HG03442 (cell line): ENCODE data around the gene TBXAS1.

Experiments
- ATAC-seq: cut with Tn5 transposase; IDR thresholded peaks from one replicate; pipeline ENCODE4 v1.9.1; 2021; ENCODE audit warnings: mild to moderate bottlenecking, moderate library complexity; ENCODE audit not compliant: unreplicated experiment

The TBXAS1 gene

DNA sequence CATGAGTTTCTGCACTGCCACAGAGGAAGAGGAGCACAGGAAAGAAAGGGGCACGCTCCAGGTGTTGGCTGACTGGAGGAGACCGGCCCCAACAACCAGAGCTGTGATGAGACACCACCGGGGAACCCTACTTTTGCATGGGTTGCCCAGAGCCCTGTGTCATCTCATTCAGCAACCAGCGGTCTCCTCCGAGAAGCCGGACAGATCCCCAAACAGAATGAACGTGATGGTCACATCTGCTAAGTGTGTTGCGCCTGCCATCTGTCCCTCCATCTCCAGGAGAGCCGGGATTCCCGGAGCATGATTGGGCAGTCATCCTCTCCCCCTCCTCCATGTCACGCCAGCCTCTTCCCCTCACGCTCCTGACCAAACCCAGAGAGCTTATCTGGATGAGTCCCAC, 210.8 kb downstream of the TBXAS1 start:
- ATAC-seq: no peak

DNA sequence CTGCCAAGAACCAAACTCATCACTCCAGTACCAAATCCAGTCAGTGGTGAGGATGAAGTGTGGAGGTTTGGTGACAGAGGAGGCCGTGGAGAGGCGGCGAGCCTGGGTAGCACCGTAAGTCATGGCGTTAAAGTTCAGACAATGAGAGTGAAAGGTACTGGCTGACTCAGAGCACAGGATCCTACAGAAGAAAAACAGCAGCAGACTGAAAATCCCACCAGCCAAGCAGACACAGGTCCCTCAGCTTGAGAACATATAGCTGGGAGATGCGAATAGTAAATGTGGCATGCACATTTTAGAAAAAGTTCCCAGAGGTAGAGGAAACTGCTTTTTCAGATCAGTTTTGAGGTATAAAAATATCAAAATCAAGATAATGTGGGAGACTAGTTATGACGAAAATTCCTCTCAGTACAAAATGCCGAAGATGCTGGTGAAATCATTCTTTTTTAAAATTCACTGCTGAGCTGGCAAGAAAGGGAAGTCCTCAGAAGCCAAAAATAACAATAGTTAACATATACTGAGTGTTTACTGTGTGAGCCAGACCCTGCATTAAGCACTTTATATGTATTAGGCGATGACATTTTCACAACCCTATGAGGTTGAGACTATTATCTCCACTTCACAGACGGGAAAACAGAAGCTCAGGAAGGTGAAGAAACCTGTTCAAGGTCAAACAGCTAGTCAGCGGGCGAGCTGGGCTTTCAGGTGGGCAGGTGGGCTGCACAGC, 212.8 kb downstream of the TBXAS1 start:
- ATAC-seq: no peak

DNA sequence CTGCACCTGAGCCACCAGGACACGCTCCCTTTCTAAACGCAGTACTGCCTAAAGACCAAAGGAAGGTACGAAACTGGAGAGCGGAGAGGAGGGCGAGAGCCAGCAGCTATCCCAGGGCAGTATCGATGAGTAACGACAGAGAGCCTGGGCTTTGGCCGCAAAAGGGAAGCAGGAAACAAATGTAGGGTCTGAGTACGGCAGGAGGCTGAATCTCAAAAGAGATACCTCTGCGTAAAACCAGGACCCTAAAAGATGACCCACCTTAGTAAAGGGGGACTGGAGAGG, 213.3 kb downstream of the TBXAS1 start:
- ATAC-seq: no peak

DNA sequence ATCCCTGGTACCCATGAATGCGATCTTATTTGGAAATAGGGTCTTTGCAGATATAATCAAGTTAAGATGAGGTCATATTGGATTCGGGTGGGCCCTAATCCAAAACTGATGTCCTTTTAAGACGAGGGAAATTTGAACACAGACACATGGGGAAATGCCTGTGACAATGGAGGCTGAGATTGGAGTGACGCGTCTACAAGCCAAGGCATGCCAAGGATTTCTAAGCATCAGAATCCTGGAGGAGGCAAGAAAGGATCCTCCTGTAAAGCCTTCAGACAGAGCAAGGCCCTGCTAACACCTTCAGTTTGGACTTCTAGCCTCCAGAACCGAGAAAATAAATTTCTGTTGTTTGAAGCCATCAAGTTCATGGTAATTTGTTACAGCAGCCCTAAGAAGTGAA, 215.2 kb downstream of the TBXAS1 start:
- no peak for ATAC-seq

DNA sequence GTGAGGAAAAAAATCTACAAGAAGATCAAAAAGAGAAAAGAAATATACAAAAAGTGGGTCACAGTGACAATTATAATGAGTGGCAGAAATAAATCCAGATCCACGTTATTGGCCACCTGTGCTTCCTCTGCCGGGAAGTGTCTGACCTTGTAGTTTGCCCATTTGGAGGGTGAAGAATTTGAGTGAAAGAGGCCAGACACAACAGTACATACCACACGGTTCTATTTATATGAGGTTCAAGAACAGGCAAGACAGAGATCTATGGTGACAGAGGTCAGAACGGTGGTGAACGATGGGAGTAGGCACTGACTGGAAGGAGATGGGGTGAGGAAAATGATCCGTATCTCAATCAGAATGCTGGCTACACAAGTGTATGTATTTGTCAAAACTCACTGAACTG, 216.6 kb downstream of the TBXAS1 start:
- ATAC-seq: no peak

DNA sequence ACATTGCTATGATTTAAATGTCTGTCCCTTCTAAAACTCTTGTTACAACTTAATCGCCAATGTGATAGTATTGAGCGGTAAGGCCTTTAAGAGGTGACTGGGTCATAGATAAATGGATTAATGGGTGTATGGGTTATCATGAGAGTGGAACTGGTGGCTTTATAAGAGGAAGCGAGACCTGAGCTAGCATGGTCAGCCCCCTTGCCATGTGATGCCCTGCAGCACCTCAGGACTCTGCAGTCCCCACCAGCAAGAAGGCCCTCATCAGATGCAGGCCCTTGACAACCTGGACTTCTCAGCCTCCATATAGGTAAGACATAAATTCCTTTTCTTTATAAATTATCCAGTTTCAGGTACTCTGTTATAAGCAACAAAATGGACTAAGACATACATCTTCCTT, 218.1 kb downstream of the TBXAS1 start:
- ATAC-seq: no peak

DNA sequence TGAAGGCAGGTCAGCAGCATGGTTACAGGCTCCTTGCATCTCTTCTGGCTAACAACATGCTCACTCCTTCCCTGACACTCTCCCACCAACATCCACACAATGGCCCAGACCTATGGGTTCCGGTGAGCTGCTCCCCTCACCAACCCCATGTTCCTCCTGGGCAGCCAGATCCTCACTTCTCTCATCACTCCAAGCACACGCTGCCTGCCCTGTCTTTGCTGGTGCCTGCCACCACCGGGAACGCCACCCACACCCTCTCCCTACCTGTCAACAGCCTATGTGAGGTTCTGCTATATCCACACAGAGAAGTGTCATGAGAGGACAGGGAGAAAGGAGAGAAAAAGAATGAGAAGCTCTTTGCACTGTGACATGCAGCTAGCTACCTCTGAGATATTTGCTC, 219.1 kb downstream of the TBXAS1 start:
- ATAC-seq: no peak

DNA sequence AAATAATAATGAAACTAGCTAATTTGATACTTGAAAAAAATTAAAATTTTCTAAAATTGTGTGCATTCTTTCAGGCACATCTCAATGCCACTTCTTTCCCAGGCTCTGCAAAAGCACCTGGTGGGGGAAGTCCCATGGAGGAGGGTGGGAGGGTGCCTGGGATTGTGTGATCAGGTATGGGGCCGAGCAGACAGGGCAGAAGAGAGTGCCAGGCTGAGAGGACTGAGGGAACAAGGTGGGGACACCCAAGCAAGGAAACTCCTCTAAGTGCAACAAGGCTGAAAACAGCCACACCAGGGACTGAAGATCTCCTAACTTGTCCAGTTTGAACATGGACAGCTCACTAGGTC, 219.9 kb downstream of the TBXAS1 start:
- ATAC-seq: no peak

DNA sequence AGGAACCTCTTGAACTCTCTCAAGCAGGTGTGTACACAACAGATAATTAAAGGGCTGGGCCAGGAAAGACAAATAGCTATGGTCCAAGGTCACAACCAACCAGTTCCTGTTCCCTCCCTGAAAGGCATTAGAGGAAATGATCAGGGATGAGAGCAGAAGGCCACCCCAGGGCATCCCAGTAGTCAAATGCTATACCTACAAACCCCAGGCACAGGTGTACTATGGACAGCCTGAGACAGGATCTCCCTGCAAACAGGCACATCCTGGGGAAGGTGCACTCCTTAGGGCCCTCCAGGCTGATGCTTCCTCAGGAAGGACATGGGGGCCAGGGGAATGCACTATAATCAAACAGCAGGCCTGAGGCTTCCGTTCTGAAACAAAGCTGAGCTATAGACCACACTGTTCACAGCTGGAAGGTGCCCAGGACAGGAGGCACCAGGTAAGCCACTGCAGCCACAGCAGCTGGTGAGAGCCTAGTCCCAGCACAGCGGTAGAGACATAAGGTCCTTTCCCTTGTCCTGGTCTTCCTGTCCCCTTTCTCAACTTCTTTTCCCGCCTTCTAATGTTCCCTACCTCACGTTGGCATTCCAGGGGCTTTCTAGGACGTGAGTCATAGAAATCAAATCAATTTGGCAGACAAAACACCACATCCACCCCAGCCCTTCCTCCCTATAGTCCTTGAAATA, 220.4 kb downstream of the TBXAS1 start:
- ATAC-seq: no peak

DNA sequence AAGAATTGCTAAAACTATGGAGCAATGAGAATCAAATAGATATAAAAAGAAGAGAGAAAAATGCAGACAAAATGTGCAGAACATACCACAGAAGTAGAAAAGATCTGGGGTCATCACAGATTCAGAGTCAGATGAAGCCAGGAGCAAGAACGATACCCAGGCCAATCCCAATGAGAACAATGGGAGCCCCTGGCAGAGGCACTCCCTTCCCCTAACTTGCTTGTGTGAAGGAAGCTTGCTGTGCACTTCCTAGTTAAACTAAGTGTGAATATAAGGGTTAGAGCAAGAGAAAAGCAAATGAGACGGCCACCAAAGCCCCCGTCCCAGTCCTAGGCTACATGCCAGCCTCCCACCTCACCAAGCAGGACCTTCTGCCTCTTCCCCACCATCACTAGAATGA, 221.0 kb downstream of the TBXAS1 start:
- ATAC-seq: no peak

DNA sequence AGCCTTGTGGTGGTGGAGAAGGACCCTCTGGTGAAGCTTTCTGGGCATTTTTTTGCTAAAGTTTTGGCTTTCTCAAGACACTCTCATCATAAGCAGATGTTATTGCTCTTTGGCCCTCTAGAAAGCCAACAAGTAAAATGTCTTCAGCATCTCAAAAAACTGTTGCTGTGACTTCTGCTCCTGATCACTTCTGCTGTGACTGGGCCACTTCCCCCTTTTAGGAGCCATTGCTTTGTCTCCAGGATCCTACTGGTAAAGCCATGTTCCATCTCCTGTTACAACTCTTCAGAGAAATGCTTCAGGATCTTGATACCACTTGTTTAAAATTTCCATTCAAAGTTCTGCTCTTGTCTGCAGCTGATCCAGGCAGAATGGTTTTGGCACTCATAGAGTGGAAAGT, 222.8 kb downstream of the TBXAS1 start:
- ATAC-seq: no peak

DNA sequence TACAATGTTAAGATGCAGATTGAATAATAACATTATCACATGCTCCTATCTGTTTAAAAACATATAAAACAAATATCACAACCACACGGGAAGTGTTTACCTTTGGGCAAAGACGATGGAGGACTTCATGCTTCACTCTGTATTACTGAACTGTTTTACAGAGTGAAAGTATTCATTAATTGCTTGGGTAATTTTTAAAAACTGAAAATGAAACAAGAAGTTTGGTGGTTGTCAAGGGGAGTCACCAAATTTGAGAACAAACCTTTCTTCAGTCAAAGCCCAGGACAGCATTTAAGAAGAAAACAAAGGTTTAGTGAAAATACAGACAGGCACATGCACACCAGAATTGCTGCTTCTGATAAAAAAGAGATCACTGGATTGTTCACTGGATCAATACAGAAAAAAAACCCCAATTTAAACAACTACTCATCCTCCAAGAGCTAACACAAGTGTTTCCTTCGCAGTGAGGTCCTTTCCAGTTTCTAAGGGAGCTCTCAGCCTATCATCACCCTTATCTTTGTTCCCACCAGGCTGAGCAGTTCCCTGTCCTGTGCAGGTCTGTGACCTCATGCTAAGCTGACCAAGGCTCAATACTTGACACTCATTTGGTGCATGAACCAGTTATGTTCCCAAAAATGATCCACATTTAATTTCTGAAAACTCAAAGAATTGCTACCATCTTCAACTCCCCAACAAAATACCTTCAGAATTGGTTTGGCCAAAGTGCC, 224.9 kb downstream of the TBXAS1 start:
- ATAC-seq: peak; percentile 85

DNA sequence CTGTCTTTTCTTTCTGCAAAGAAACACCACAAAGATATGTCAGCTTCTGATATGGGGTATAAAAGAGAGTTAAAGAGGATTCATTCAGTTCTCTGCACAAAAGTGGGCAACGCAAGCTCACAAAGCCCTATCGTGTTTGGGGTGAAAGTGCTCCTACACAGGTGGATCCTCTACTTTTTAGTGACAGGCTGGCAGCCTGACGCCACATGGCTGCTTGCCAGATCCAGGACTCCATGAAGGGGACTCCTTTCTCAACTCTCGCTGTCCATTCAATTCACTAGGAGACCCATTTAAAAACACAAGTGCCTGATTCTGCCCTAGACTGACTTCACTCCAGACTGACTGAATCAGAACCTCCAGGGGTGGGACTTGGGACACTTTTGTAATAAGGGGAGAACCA, 225.7 kb downstream of the TBXAS1 start:
- no peak for ATAC-seq

DNA sequence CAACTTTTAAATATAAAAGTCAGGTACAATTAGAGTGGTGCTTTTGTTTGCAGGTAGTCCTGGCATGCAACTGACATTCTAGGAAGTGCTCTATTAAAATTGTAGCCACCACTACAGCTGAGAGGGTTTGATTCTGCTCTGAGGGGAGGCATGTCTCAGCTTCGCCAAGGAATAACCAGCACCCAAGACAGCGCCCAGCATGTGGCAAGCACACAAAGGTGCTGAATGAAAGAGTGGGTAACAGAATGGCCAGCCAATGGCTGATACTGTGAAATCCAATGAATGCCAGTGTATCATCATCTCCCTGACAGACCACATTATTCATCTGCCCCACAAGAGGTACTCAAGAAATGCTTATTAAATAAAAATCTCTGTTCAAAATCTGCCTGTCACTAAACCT, 226.8 kb downstream of the TBXAS1 start:
- ATAC-seq: no peak

DNA sequence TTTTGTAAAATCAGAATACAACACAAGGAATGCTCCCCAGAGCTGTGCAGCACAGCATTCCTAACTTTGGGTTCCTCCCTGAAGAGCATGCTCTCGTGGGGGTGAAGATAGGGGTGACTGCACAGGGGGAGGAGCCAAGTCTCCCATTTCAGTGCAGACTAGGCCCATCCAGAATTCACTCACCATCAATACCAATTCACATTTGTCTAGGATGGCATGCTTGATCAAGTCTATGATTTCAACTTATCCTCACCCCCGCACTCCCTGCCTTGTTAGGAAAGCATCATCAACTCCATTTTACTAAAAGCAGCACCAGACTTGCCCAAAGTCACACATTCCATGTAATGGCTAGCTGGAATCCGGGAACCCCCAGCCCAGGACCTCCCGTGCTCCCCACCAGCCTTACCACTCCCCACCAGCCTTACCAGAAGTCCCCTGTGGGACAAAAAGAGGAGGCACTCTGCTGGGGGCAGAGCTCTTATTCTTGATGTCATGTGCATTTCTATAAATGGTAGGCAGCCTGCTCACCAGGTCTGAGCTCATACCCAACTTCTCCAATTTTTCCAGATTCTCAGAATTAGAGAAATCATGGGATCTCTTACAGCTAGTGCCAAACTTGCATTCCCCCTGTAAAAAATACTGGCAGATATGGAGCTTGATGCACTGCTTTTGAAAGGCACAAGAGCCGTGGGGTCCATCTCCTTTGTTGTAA, 227.5 kb downstream of the TBXAS1 start:
- no peak for ATAC-seq

DNA sequence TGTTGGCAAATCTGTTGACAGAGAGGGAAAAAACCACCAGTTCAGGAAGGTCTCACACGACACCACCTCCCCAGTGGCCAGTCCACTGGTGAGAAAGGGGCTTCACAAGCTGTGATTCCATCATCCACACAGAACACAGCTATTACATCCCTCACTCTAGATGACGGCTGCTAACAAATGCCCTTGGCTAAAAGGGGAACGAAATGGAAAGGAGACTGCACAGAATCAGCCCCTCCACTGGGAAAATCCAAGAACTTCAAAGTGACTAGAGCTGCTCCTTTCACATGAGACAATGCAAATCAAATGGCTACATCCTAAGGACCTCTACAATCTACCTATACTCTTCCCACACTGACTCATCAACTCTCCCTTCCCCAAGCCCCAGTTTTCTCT, 228.1 kb downstream of the TBXAS1 start:
- ATAC-seq: no peak

DNA sequence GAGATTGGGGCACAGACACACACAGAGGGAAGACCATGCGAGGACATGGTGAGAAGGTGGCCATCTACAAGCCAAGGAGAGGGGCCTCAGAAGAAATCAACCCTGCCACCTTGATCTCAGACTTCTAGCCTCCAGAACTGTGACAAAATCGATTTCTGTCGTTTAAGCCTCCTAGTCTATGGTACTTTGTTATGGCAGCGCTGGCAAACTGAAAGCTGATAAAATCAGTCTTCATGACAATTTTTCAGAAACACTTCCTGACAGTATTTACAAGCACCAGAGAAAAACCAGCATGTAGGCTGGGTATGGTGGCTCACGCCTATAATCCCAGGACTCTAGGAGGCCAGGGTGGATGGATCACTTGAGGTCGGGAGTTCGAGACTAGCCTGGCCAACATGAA, 229.5 kb downstream of the TBXAS1 start:
- ATAC-seq: no peak

DNA sequence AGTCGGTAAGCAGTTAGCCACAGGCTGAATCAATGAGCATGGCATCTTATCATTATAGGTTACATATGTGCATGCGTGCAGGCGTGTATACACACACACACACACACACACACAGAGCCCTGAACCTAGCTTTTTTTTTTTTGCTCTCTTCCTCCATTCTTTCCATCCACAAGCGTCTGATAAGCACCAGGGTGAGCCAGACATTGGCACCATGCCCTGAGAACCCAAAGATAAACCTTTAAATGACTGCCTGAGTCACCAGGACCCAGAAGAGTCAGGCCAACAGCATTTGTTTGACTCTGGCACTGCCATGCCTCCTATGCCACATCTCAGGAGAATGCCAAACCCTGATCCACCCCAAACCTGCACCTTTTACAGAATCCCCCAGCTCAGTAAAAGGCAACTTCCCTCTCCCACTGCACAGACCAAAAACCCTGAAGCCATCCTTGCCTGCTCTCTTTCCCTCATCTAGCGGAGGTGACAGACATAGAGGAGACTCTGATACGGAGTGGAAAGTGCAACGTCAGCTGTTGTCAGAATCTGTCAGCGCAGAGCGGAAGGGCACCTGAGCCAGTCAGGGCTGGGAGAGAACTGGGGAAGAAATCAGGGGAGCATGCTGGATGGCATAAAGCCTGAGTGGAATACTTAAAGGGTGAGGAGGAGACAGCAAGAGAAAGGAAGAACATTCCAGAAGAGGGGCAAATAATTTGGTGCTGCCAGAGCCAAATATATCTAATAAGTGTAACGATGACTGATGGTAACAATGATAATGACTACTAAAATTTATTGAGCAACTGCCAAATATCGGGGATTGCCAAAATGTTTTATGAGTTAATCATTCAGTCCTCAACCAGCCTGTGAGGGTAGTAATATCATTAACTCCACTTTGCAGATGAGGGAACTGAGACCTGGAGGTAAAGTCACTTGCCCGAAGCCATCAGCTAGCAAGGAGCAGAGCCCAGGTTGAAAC, 230.5 kb downstream of the TBXAS1 start:
- no peak for ATAC-seq

DNA sequence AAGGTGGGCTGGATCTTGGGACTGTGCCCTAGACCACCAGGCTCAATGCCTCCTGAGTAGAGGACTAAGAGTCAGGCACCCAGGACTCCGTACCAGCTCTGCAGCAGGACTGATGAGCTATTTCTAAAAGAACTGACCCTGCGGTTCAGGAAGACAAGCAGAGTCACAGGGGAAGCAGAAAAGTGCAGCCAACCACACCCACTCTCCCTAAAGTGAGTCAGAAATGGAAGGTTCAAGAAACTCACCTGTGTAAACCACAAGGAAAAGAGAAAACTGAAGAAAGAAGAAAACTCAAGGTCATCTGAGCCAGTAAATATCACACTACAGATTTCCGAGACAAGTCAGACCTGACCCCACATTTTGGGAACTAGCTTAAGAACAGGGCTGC, 231.2 kb downstream of the TBXAS1 start:
- ATAC-seq: no peak

DNA sequence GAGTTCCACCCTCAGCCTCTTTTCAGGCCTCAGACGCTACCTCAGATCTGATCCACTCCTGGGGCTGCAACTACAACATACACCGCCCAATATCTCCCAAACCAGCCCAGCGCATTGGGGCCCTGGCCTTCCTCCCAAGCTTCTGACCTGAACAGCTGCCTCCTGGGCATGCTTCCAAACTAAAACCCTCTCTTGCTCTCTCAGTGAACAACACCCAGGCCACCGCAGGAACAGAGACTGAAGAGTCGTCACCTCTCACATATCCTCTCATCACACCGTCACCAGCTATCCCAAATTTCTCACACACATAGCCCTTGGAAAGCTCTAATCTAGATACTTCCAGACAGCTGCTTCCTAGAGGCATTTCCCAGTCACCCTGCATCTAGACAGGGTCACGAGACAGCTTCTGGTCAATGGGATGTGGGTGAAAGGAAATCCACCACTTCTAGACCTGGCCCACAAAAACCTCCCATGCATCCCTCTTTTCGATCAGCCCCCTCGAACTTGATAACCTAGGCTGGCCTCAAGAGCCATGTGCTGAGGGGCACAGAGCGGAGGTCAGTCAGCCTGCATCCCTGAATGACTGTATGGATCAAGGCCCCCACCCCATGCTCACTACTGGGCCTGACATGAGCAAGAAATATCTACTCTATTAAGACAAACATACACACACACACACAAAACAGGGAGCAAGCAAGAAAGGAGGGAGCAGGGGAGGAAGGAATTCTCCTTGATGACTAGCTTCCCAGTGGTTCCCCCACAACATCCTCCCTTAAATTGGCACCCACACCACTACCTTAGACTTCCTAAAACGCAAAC, 231.9 kb downstream of the TBXAS1 start:
- no peak for ATAC-seq
